ENCODE results near the gene DMBX1. TPM values are rescaled to one million over a fixed set of nuclear protein-coding genes. Genes with fewer than 3 reads are reported as not detected.

DMBX1 gene
- total RNA-seq, 1 experiment from 2014 or later: not detected

DNA sequence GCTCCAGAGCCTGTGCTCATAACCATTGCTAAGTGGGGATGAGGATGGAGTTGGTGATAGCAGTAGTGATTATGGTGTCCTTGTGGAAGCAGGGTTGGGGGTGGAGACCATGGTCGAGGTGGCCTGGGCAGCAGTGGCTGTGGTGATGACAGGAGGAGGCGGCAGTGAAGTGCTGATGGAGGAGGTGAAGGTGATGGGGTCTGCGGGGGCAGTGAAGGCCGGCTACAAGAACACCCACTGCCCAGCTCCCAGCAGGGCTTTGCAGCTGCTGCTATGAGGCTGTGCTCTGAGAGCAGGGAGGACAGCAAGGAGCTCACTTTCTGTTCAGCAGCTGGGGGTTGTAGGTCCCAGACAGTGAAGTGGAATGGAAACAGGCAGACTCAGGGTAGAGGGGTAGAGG, 15.6 kb upstream of the DMBX1 start:
- H3K27me3 Mint-ChIP-seq (ENCODE audit: insufficient read depth, unreplicated experiment): no peaks in the 10 kb centered on the region
- intact Hi-C loops (cut with micrococcal nuclease): no loop called here

DNA sequence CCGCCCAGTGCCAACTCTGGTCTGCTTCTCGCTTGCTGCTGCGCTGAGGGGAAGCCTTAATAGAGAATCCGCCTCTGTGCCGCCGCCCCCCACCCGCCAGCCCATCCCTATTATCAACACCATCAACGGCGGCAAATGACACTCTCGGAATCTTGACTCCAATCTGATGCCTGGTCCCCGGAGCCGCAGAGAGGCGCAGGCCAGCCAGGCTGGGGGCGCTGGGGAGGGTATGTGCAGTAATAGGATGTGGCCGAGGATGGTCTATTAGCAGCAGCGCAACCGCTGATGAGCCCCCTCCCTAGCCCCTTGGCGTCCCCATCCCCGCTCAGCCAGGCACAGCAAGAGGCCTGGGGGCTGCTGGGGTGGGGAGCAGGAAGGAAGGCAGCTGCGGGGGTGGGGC, 15.1 kb upstream of the DMBX1 start:
- H3K4me1 Mint-ChIP-seq (ENCODE audit: insufficient read depth, unreplicated experiment): no peaks in the 10 kb centered on the region
- POLR2A ChIA-PET: no interaction called here
- no peak for TF ChIP-seq CTCF (IDR thresholded peaks at IDR 0.05; ENCODE audit: unreplicated experiment)
- BruUV-seq (replicated peaks): no TSS peak
- H3K36me3 Mint-ChIP-seq (ENCODE audit: insufficient read depth, unreplicated experiment): no peaks in the 10 kb centered on the region
- H3K4me3 Mint-ChIP-seq (ENCODE audit: unreplicated experiment): no peak overlapping the region
- no peak for DNase-seq (ENCODE audit: unreplicated experiment)
- CTCF ChIA-PET: interaction anchor here (1.0 kb wide), 2 partner anchors 54 to 60 kb away, joined by 3 to 4 read pairs; a partner anchor contains a TSS
- H3K9me3 Mint-ChIP-seq (ENCODE audit: unreplicated experiment): no peaks in the 10 kb centered on the region
- intact Hi-C loops (cut with micrococcal nuclease): no loop called here
- no peak overlapping the region for H3K27ac Mint-ChIP-seq (ENCODE audit: low read depth, unreplicated experiment)
- H3K27me3 Mint-ChIP-seq (ENCODE audit: insufficient read depth, unreplicated experiment): no peaks in the 10 kb centered on the region

More for the DNA sequence above, 15.6 kb upstream of the DMBX1 start:
- no peak for TF ChIP-seq CTCF (IDR thresholded peaks at IDR 0.05; ENCODE audit: unreplicated experiment)
- H3K36me3 Mint-ChIP-seq (ENCODE audit: insufficient read depth, unreplicated experiment): no peaks in the 10 kb centered on the region
- no peak overlapping the region for H3K4me3 Mint-ChIP-seq (ENCODE audit: unreplicated experiment)
- BruUV-seq (replicated peaks): no TSS peak
- no peak overlapping the region for H3K27ac Mint-ChIP-seq (ENCODE audit: low read depth, unreplicated experiment)
- POLR2A ChIA-PET: no interaction called here
- no peak for DNase-seq (ENCODE audit: unreplicated experiment)
- CTCF ChIA-PET: interaction anchor here (0.7 to 1.0 kb wide), 4 partner anchors 53 to 456 kb away, joined by 3 to 4 read pairs (median 3); a partner anchor contains a TSS
- H3K9me3 Mint-ChIP-seq (ENCODE audit: unreplicated experiment): no peaks in the 10 kb centered on the region
- H3K4me1 Mint-ChIP-seq (ENCODE audit: insufficient read depth, unreplicated experiment): no peaks in the 10 kb centered on the region

- no peak overlapping the region for H3K4me3 Mint-ChIP-seq (ENCODE audit: unreplicated experiment)
- no peaks in the 10 kb centered on the region for H3K9me3 Mint-ChIP-seq (ENCODE audit: unreplicated experiment)
- no peak overlapping the region for H3K27ac Mint-ChIP-seq (ENCODE audit: low read depth, unreplicated experiment)
- DNase-seq (ENCODE audit: unreplicated experiment): no peak
- intact Hi-C loops (cut with micrococcal nuclease): loop anchor here (1.0 to 2.0 kb wide), 2 partner anchors 30 to 52 kb away; no protein-coding TSS in a partner anchor
- H3K27me3 Mint-ChIP-seq (ENCODE audit: insufficient read depth, unreplicated experiment): no peaks in the 10 kb centered on the region
- POLR2A ChIA-PET: interaction anchor here (0.7 kb wide), 1 partner anchor 48 kb away, joined by 3 read pairs; no protein-coding TSS in a partner anchor
- TF ChIP-seq CTCF (IDR thresholded peaks at IDR 0.05; ENCODE audit: unreplicated experiment): no peak
- no TSS peak for BruUV-seq (replicated peaks)
- H3K36me3 Mint-ChIP-seq (ENCODE audit: insufficient read depth, unreplicated experiment): no peaks in the 10 kb centered on the region
- H3K4me1 Mint-ChIP-seq (ENCODE audit: insufficient read depth, unreplicated experiment): no peaks in the 10 kb centered on the region
- CTCF ChIA-PET: interaction anchor here (0.6 to 10.5 kb wide), 27 partner anchors 10 to 105 kb away, joined by 3 to 223 read pairs (median 5); partner anchors contain the start of gene KNCN
Observed at GRCh38 chr1:46476673-46477072, 13.0 kb upstream of the DMBX1 start.

DNA sequence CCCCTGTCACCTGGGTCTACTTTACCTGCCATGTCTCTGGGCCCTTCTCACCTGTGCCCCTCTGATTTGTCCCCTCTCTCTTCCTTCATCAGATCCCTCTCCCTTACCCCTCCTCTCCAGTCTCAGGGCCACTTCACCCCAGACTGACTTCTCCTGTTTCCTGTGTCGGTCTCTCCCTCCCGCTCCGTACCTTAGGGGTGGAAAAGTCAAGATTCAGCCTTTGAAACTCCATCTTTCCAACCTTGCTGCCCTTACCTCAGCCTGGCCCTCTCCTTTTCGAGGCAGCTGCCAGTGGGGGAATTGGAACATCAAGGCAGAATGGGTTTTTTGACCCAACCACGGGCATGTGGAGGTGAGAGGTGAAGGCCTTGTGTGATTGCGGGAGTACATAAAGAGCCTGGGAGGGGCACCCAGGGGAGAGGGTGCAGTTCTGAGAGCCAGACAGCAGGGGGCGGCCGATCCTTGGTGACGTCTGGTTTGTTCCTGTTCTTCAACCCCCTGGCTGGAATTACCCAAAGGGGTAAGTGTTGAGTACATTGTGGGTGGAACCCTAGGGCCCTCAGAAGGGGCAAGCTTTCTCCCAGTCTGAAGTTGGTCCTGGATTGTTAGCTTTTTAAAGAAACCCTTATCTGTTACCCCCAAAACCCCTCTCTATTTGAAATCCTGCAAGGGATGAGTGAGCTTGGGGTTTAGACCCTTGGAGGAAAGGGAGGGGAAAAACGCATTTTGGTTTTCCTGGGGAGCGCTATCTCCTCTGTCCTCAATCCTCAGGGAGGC, 12.3 kb upstream of the DMBX1 start:
- H3K4me1 Mint-ChIP-seq (ENCODE audit: insufficient read depth, unreplicated experiment): no peaks in the 10 kb centered on the region
- no TSS peak for BruUV-seq (replicated peaks)
- intact Hi-C loops (cut with micrococcal nuclease): loop anchor here (1.0 to 2.0 kb wide), 2 partner anchors 31 to 51 kb away; no protein-coding TSS in a partner anchor
- H3K27me3 Mint-ChIP-seq (ENCODE audit: insufficient read depth, unreplicated experiment): no peaks in the 10 kb centered on the region
- peak; percentile 97 for TF ChIP-seq CTCF (IDR thresholded peaks at IDR 0.05; ENCODE audit: unreplicated experiment)
- no peak overlapping the region for H3K27ac Mint-ChIP-seq (ENCODE audit: low read depth, unreplicated experiment)
- no peaks in the 10 kb centered on the region for H3K36me3 Mint-ChIP-seq (ENCODE audit: insufficient read depth, unreplicated experiment)
- H3K4me3 Mint-ChIP-seq (ENCODE audit: unreplicated experiment): no peak overlapping the region
- H3K9me3 Mint-ChIP-seq (ENCODE audit: unreplicated experiment): no peaks in the 10 kb centered on the region
- peak; percentile 83 for DNase-seq (ENCODE audit: unreplicated experiment)
- ChIA-PET CTCF (interaction anchor here (0.5 to 10.5 kb wide), 41 partner anchors 10 to 701 kb away, joined by 3 to 223 read pairs (median 5); partner anchors contain the start of gene KNCN), POLR2A (interaction anchor here (0.7 to 1.0 kb wide), 3 partner anchors 51 to 117 kb away, joined by 3 to 6 read pairs (median 3); no protein-coding TSS in a partner anchor)

Data from MCF 10A (cell line).